Heart left ventricle (tissue), 16 donors: ENCODE data around the gene ADNP. TPM values are rescaled to one million over a fixed set of nuclear protein-coding genes. Genes with fewer than 3 reads are reported as not detected.

Experiments used
- ATAC-seq, 4 donors: fragments of 200-7000 bp; cut with Tn5 transposase; one replicate each; pipeline ENCODE4 v1.9.1; 2020 to 2022; ENCODE audit warnings: moderate library complexity in 4 of 4, mild to moderate bottlenecking in 3 of 4, moderate number of reproducible peaks in 1 of 4
- DNase-seq, 5 donors: peaks; one replicate each; pipeline ENCODE4 v3.0.0-alpha.2; 2020
- H3K27ac ChIP-seq, 12 donors: fragments of 200-600 bp; sonication (generic) in 4 of 12; one replicate each; pipeline versions ENCODE4 v1.5.0 to v1.8.0; 2016 to 2022; ENCODE audit warnings: mild to moderate bottlenecking in 2 of 12
- H3K27me3 ChIP-seq, 9 donors: fragments of 200-600 bp; sonication (generic) in 2 of 9; one replicate each; pipeline versions ENCODE4 v1.5.1 to v1.8.0; 2016 to 2022; ENCODE audit warnings: mild to moderate bottlenecking in 3 of 9
- H3K36me3 ChIP-seq, 9 donors: fragments of 200-600 bp; sonication (generic) in 2 of 9; one replicate each; pipeline versions ENCODE4 v1.5.0 to v1.8.0; 2018 to 2022; ENCODE audit warnings: mild to moderate bottlenecking in 2 of 9
- H3K4me1 ChIP-seq, 12 donors: fragments of 200-600 bp; sonication (generic) in 4 of 12; one replicate each; pipeline versions ENCODE4 v1.5.0 to v1.8.0; 2016 to 2022; ENCODE audit warnings: mild to moderate bottlenecking in 3 of 12
- H3K4me3 ChIP-seq, 12 donors: fragments of 200-600 bp; sonication (generic) in 4 of 12; one replicate each; pipeline versions ENCODE4 v1.5.0 to v1.8.0; 2017 to 2022; ENCODE audit warnings: mild to moderate bottlenecking in 9 of 12, moderate library complexity in 4 of 12
- H3K9me3 ChIP-seq, 12 donors: fragments of 200-600 bp; sonication (generic) in 4 of 12; one replicate each; pipeline versions ENCODE4 v1.5.0 to v1.8.0; 2016 to 2022; ENCODE audit warnings: mild to moderate bottlenecking in 1 of 12
- POLR2A ChIP-seq, 2 donors: fragments of 450-650 bp; IDR thresholded peaks; one replicate each; pipeline ENCODE4 v1.6.1; 2017; ENCODE audit warnings: antibody characterized with exemption in 2 of 2, mild to moderate bottlenecking in 2 of 2, moderate library complexity in 2 of 2
- WGBS, 4 donors: extraction: QIAGEN DNeasy Blood & Tissue Kit in 2 of 4; methylation state at CpG; one replicate each; pipeline versions ENCODE4 v1.1.5 to v1.1.7; 2013 to 2018; 5-methylcytosine and 5-hydroxymethylcytosine counted together
- intact Hi-C, 10 donors: fragments of 100-400 bp; cut with DNase I; formaldehyde crosslinking; loops; one replicate each; pipeline versions ENCODE4 v1.11.1 to v1.14.2; 2022
- polyA plus RNA-seq, 2 donors: library from polyadenylated mRNA; stranded (reverse); fragments of 200-250 nt; gene quantifications; one replicate each; pipeline ENCODE4 v1.2.3, GENCODE V29; 2013
- total RNA-seq, 9 donors: library from RNA; depleted of rRNA in 2 of 9; stranded (reverse); fragments of >200 nt in 2 of 9; fragmentation: NEBNext Ultra II Directional in 3 of 9; extraction: Animal tissue kit (Norgen Biotek cat#: 25700) in 3 of 9; gene quantifications; one replicate each; pipeline versions ENCODE4 v1.1.0 to v1.2.4, GENCODE V29; 2016 to 2023
- TF ChIP-seq, protein P1 (sequence below), 12 donors: fragments of 200-600 bp; sonication (generic) in 4 of 12; IDR thresholded peaks; one replicate each; pipeline versions ENCODE4 v1.5.0 to v1.8.0; 2018 to 2022; ENCODE audit warnings: antibody characterized with exemption in 12 of 12, mild to moderate bottlenecking in 5 of 12
- donor health status: ischemic (EF 13 %, LVEDD 7.1; RV severe dilation, severe dysfunction).
- donor health status: healthy with polysubstance abuse.
- donor health status: DM: no; HTN: yes; CAD: no.
- donor health status: DM: no; HTN: no; CAD: no.
- donor health status: ischemic (EF 25% LVEDD 6.9; RV normal size, moderate dysfunction).
- donor health status: ischemic (EF 25% LVEDD 5.7; RV mildly dilated, moderate dysfunction).
- donor health status: healthy.
- donor health status: DM: yes; HTN: yes; CAD: no.
- donor health status: ischemic (EF 35%, LVEDD 5.7; RV mildly dilated, moderate dysfunction).
- donor health status: nonischemic (EF 11% LVEDD 7.7; RV severe dilation, severe dysfunction).
- donor health status: DM: yes; HTN: yes; CAD: no.
- donor health status: PGD.
- donor health status: ischemic (EF 29% LVEDD 5.4; RV normal size, mild dysfunction).
- donor health status: nonischemic (EF 23%, LVEDD 6.1; RV moderate dilation, normal function).

The ADNP gene
- total and polyA plus RNA-seq, 11 donors, result 18.1 to 50.6 (median 30.5) TPM

DNA sequence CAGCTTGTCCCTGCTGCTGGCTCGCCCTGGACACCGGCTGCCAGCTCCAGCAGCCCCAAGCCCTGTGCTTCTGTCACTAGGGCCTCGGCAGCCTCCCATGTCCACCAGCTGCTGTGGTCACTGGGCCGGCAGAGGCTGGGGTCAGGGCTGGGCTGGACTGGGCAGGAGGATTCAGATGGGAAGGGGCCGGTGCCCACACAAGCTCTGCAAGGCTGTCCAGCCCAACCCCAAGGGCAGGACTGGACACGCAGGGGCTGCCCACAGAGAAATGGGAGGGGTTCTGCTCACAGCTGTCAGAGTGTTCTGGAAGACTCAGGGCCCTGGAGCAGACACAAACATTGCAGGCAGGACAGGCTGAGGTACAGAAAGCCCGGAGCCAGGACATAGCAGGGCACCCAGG is 65.6 kb downstream of the ADNP start:
- no peaks in the 10 kb centered on the region for H3K27me3 ChIP-seq
- no peaks in the 10 kb centered on the region for H3K9me3 ChIP-seq
- H3K27ac ChIP-seq, result no peak overlapping the region
- H3K36me3 ChIP-seq, result no peaks in the 10 kb centered on the region
- H3K4me3 ChIP-seq, result no peak overlapping the region
- intact Hi-C loops, result no loop called here
- no peak for TF ChIP-seq POLR2A (IDR thresholded peaks at IDR 0.05)
- TF ChIP-seq, protein P1, sequence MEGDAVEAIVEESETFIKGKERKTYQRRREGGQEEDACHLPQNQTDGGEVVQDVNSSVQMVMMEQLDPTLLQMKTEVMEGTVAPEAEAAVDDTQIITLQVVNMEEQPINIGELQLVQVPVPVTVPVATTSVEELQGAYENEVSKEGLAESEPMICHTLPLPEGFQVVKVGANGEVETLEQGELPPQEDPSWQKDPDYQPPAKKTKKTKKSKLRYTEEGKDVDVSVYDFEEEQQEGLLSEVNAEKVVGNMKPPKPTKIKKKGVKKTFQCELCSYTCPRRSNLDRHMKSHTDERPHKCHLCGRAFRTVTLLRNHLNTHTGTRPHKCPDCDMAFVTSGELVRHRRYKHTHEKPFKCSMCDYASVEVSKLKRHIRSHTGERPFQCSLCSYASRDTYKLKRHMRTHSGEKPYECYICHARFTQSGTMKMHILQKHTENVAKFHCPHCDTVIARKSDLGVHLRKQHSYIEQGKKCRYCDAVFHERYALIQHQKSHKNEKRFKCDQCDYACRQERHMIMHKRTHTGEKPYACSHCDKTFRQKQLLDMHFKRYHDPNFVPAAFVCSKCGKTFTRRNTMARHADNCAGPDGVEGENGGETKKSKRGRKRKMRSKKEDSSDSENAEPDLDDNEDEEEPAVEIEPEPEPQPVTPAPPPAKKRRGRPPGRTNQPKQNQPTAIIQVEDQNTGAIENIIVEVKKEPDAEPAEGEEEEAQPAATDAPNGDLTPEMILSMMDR (IDR thresholded peaks at IDR 0.05), result no peak
- 76 to 88% (median 80%) methylated on average over 7 of the region's 7 CpGs for WGBS, 4 donors
- peak in 1 of 5 donors; percentile 54 for DNase-seq
- no peaks in the 10 kb centered on the region for H3K4me1 ChIP-seq
- ATAC-seq, result no peak

DNA sequence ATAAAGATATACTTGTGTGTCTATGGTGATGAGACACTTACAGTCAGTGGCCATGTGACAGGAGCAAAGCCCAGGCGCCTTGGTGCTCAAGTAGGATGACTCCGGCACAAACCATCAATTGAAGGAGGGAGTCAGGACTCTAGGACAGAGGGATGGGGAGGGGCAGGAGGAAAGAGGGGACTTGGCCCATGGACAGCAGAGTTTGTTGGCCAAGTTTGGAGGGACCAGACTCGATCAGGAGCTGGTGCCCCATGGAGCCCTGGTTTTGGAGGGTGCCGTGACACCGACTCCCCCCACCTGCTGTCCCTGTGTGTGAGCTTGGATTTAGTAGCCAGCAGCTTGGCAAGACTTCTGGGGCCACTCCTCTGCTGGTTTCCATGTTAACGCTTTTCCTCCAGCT is 66.1 kb downstream of the ADNP start:
- Histone ChIP-seq H3K27me3 (no peaks in the 10 kb centered on the region), H3K4me1 (no peaks in the 10 kb centered on the region), H3K27ac (no peak overlapping the region), H3K9me3 (no peaks in the 10 kb centered on the region), H3K36me3 (no peaks in the 10 kb centered on the region), H3K4me3 (no peak overlapping the region)
- ATAC-seq, result no peak
- DNase-seq, result peak in 1 of 5 donors; percentile 26
- 88 to 90% (median 89%) methylated on average over 6 of the region's 6 CpGs for WGBS, 4 donors
- TF ChIP-seq, protein P1 (IDR thresholded peaks at IDR 0.05), result no peak
- TF ChIP-seq POLR2A (IDR thresholded peaks at IDR 0.05), result no peak
- intact Hi-C loops, result no loop called here

DNA sequence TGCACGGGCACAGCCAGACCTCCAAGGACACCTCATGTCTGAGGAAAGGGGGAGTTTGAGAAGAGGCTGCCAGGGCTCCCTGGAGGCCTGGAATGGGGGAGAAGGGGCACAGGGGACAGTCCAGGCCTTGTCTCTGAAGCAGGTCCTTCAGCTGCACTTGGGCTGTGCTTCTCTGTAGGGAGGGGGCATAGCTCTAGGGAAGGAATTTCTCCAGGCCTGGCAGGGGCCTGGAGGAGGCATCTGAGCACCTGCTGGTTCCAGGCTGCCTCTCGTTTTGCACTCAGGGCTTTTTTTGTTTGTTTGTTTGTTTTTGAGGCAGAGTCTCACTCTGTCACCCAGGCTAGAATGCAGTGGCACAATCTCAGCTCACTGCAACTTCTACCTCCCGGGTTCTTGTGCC is 68.7 kb downstream of the ADNP start:
- ATAC-seq (no peak), DNase-seq (no peak)
- Histone ChIP-seq H3K27ac (no peak overlapping the region), H3K4me1 (no peaks in the 10 kb centered on the region), H3K9me3 (no peaks in the 10 kb centered on the region), H3K36me3 (no peaks in the 10 kb centered on the region), H3K27me3 (no peaks in the 10 kb centered on the region), H3K4me3 (no peak overlapping the region)
- intact Hi-C loops, result no loop called here
- TF ChIP-seq POLR2A (IDR thresholded peaks at IDR 0.05), result no peak
- TF ChIP-seq, protein P1 (IDR thresholded peaks at IDR 0.05), result no peak
- 59 to 75% (median 62%) methylated on average over 3 of the region's 3 CpGs for WGBS, 4 donors

- no peak for DNase-seq
- H3K36me3 ChIP-seq, result no peaks in the 10 kb centered on the region
Measured at GRCh38 chr20:50861012-50861411, 70.2 kb downstream of the ADNP start.

More at GRCh38 chr20:50861012-50861411, 70.2 kb downstream of the ADNP start:
- no peak overlapping the region for H3K4me3 ChIP-seq
- no peak for ATAC-seq
- WGBS, 4 donors, result 69 to 81% (median 78%) methylated on average over 12 of the region's 12 CpGs
- H3K9me3 ChIP-seq, result no peaks in the 10 kb centered on the region
- no peak for TF ChIP-seq POLR2A (IDR thresholded peaks at IDR 0.05)
- TF ChIP-seq, protein P1 (IDR thresholded peaks at IDR 0.05), result no peak
- no peaks in the 10 kb centered on the region for H3K4me1 ChIP-seq
- no peaks in the 10 kb centered on the region for H3K27me3 ChIP-seq
- H3K27ac ChIP-seq, result no peak overlapping the region
- intact Hi-C loops, result no loop called here
